ENCODE data around the gene PRDM2. TPM values are rescaled to one million over a fixed set of nuclear protein-coding genes. Genes with fewer than 3 reads are reported as not detected.

PRDM2 gene
- total RNA-seq: 10 to 100 TPM; 43.0 to 45.4 TPM

GRCh38 chr1:13699936-13700520 is at the start of gene PRDM2:
TSS of gene PRDM2 (plus strand) at chr1:13700188. CDS start at chr1:13715606, 15,418 bp downstream.
- Histone ChIP-seq H3K36me3 (no peaks in the 10 kb centered on the region), H3K9me3 (no peaks in the 10 kb centered on the region), H3K4me1 (ENCODE audit: control insufficient read depth in 1 of 2, low read depth in 2 of 2) (peaks cover 4 to 10% of the 10 kb centered on the region in 2 donors), H3K27ac (peak within 1 kb of the TSS; percentile 93 to 97), H3K27me3 (replicated peaks; ENCODE audit: insufficient read depth) (no peaks in the 10 kb centered on the region), H3K4me3 (peak within 1 kb of the TSS; percentile 97)
- DNase-seq (ENCODE audit: low spot score) (no peak), ATAC-seq (ENCODE audit: insufficient number of reproducible peaks, low FRiP score, low read depth) (peak; percentile 84)
- TF ChIP-seq CTCF (IDR thresholded peaks at IDR 0.05): no peak

- peaks cover 3% of the 10 kb centered on the region for H3K27me3 ChIP-seq (replicated peaks; ENCODE audit: insufficient read depth)
- ATAC-seq (ENCODE audit: insufficient number of reproducible peaks, low FRiP score, low read depth) (no peak), DNase-seq (ENCODE audit: low spot score) (no peak)
- H3K4me1 ChIP-seq (ENCODE audit: control insufficient read depth in 1 of 2, low read depth in 2 of 2): no peaks in the 10 kb centered on the region
- H3K27ac ChIP-seq: no peak overlapping the region
- no peak for TF ChIP-seq CTCF (IDR thresholded peaks at IDR 0.05)
- H3K36me3 ChIP-seq: no peaks in the 10 kb centered on the region
- no peak overlapping the region for H3K4me3 ChIP-seq
- no peaks in the 10 kb centered on the region for H3K9me3 ChIP-seq
Observed at GRCh38 chr1:13651279-13651678, 48.7 kb upstream of the PRDM2 start.

GRCh38 chr1:13652238-13652637 is 47.8 kb upstream of the PRDM2 start:
- Histone ChIP-seq H3K27me3 (replicated peaks; ENCODE audit: insufficient read depth) (peaks cover 3% of the 10 kb centered on the region), H3K27ac (no peak overlapping the region), H3K4me1 (ENCODE audit: control insufficient read depth in 1 of 2, low read depth in 2 of 2) (no peaks in the 10 kb centered on the region), H3K9me3 (no peaks in the 10 kb centered on the region), H3K4me3 (no peak overlapping the region), H3K36me3 (no peaks in the 10 kb centered on the region)
- ATAC-seq (ENCODE audit: insufficient number of reproducible peaks, low FRiP score, low read depth): no peak
- TF ChIP-seq CTCF (IDR thresholded peaks at IDR 0.05): no peak
- DNase-seq (ENCODE audit: low spot score): no peak

- H3K9me3 ChIP-seq: no peaks in the 10 kb centered on the region
- ATAC-seq (ENCODE audit: insufficient number of reproducible peaks, low FRiP score, low read depth) (no peak), DNase-seq (ENCODE audit: low spot score) (no peak)
- no peak for TF ChIP-seq CTCF (IDR thresholded peaks at IDR 0.05)
- no peak overlapping the region for H3K4me3 ChIP-seq
- no peaks in the 10 kb centered on the region for H3K27me3 ChIP-seq (replicated peaks; ENCODE audit: insufficient read depth)
- H3K4me1 ChIP-seq (ENCODE audit: control insufficient read depth in 1 of 2, low read depth in 2 of 2): no peaks in the 10 kb centered on the region
- H3K27ac ChIP-seq: no peak overlapping the region
- H3K36me3 ChIP-seq: no peaks in the 10 kb centered on the region
Observed at GRCh38 chr1:13661539-13661938, 38.4 kb upstream of the PRDM2 start.

GRCh38 chr1:13662493-13662892 is 37.5 kb upstream of the PRDM2 start:
- H3K27ac ChIP-seq: no peak overlapping the region
- no peaks in the 10 kb centered on the region for H3K4me1 ChIP-seq (ENCODE audit: control insufficient read depth in 1 of 2, low read depth in 2 of 2)
- no peak overlapping the region for H3K4me3 ChIP-seq
- no peak for TF ChIP-seq CTCF (IDR thresholded peaks at IDR 0.05)
- H3K9me3 ChIP-seq: no peaks in the 10 kb centered on the region
- ATAC-seq (ENCODE audit: insufficient number of reproducible peaks, low FRiP score, low read depth) (no peak), DNase-seq (ENCODE audit: low spot score) (no peak)
- H3K36me3 ChIP-seq: no peaks in the 10 kb centered on the region
- no peaks in the 10 kb centered on the region for H3K27me3 ChIP-seq (replicated peaks; ENCODE audit: insufficient read depth)

Measured in thoracic aorta (tissue), 2 donors.